Vagina (tissue), 2 donors: ENCODE results near the gene TBX1. TPM values are rescaled to one million over a fixed set of nuclear protein-coding genes. Genes with fewer than 3 reads are reported as not detected.

Source experiments
- DNase-seq, 2 donors: peaks; one replicate each; pipeline ENCODE4 v3.0.0-alpha.2; 2017; ENCODE audit errors: extremely low spot score in 2 of 2
- H3K27ac ChIP-seq: fragments of 200-600 bp; sonication (generic); one replicate; pipeline ENCODE4 v1.5.1; 2019
- H3K27me3 ChIP-seq: fragments of 200-600 bp; sonication (generic); one replicate; pipeline ENCODE4 v1.5.1; 2019
- H3K36me3 ChIP-seq, 2 donors: fragments of 200-600 bp; sonication (generic); one replicate each; pipeline ENCODE4 v1.5.1; 2017 to 2019
- H3K4me1 ChIP-seq: fragments of 200-600 bp; sonication (generic); one replicate; pipeline ENCODE4 v1.5.1; 2019
- H3K4me3 ChIP-seq, 2 donors: fragments of 200-600 bp; sonication (generic); 1 replicate in 1 of 2; 2 replicates in 1 of 2; pipeline ENCODE4 v1.5.1; 2016 to 2019
- H3K9me3 ChIP-seq: fragments of 200-600 bp; sonication (generic); one replicate; pipeline ENCODE4 v1.5.1; 2019
- CTCF ChIP-seq, 3 experiments: fragments of 450-650 bp in 2 of 3; fragments of 200-600 bp in 1 of 3; sonication (generic) in 1 of 3; IDR thresholded peaks; one replicate each; pipeline ENCODE4 v1.5.1; 2017 to 2019; ENCODE audit warnings: antibody characterized with exemption in 3 of 3, mild to moderate bottlenecking in 2 of 3, moderate library complexity in 2 of 3
- POLR2A ChIP-seq, 2 donors: fragments of 450-650 bp; IDR thresholded peaks; one replicate each; pipeline ENCODE4 v1.6.1; 2017; ENCODE audit warnings: antibody characterized with exemption in 2 of 2, mild to moderate bottlenecking in 2 of 2, moderate library complexity in 2 of 2
- POLR2AphosphoS5 ChIP-seq, 2 donors: sonication (generic); formaldehyde crosslinking; IDR thresholded peaks; one replicate each; pipeline ENCODE4 v1.9.0; 2017; ENCODE audit warnings: antibody characterized with exemption in 2 of 2, mild to moderate bottlenecking in 2 of 2, low read depth in 1 of 2; ENCODE audit not compliant: insufficient read depth in 1 of 2
- intact Hi-C: fragments of 100-400 bp; cut with DNase I; formaldehyde crosslinking; loops from one replicate; pipeline ENCODE4 v1.15.1; 2023
- total RNA-seq: library from RNA; depleted of rRNA; stranded (reverse); fragments of >200 nt; gene quantifications from one replicate; pipeline ENCODE4 v1.2.3, GENCODE V29; 2016

TBX1 gene
- total RNA-seq, 1 donor from 2014 or later, result 7.1 TPM

- TF ChIP-seq CTCF (IDR thresholded peaks at IDR 0.05), result no peak
- TF ChIP-seq POLR2A (IDR thresholded peaks at IDR 0.05), result no peak
- no peak for TF ChIP-seq POLR2AphosphoS5 (IDR thresholded peaks at IDR 0.05; ENCODE audit: insufficient read depth in 1 of 2, low read depth in 1 of 2)
- H3K36me3 ChIP-seq, result no peaks in the 10 kb centered on the region
- H3K4me3 ChIP-seq, result no peak overlapping the region
- no peaks in the 10 kb centered on the region for H3K9me3 ChIP-seq
- H3K27ac ChIP-seq, result no peak overlapping the region
- peaks cover 36% of the 10 kb centered on the region for H3K4me1 ChIP-seq
- no peak for DNase-seq
- intact Hi-C loops, result no loop called here
- H3K27me3 ChIP-seq, result no peaks in the 10 kb centered on the region
Observed at GRCh38 chr22:19800306-19800705, 39.7 kb downstream of the TBX1 start.

- Histone ChIP-seq H3K36me3 (no peaks in the 10 kb centered on the region), H3K4me1 (peaks cover 36% of the 10 kb centered on the region), H3K4me3 (no peak overlapping the region), H3K9me3 (no peaks in the 10 kb centered on the region), H3K27me3 (no peaks in the 10 kb centered on the region), H3K27ac (no peak overlapping the region)
- TF ChIP-seq POLR2A (IDR thresholded peaks at IDR 0.05) (no peak), CTCF (IDR thresholded peaks at IDR 0.05) (no peak)
- intact Hi-C loops, result no loop called here
- DNase-seq, result no peak
Observed at GRCh38 chr22:19800761-19801244, 40.2 kb downstream of the TBX1 start.

- Histone ChIP-seq H3K9me3 (no peaks in the 10 kb centered on the region), H3K36me3 (no peaks in the 10 kb centered on the region), H3K4me1 (peaks cover 39% of the 10 kb centered on the region), H3K27ac (no peak overlapping the region), H3K27me3 (no peaks in the 10 kb centered on the region), H3K4me3 (no peak overlapping the region)
- TF ChIP-seq POLR2AphosphoS5 (IDR thresholded peaks at IDR 0.05; ENCODE audit: insufficient read depth in 1 of 2, low read depth in 1 of 2) (no peak), POLR2A (IDR thresholded peaks at IDR 0.05) (no peak), CTCF (IDR thresholded peaks at IDR 0.05) (no peak)
- DNase-seq, result no peak
- intact Hi-C loops, result no loop called here
Observed at GRCh38 chr22:19801340-19802000, 40.9 kb downstream of the TBX1 start.

- Histone ChIP-seq H3K4me3 (no peak overlapping the region), H3K36me3 (no peaks in the 10 kb centered on the region), H3K4me1 (peaks cover 46% of the 10 kb centered on the region), H3K27me3 (no peaks in the 10 kb centered on the region), H3K27ac (no peak overlapping the region), H3K9me3 (no peaks in the 10 kb centered on the region)
- intact Hi-C loops, result no loop called here
- DNase-seq, result no peak
- TF ChIP-seq CTCF (IDR thresholded peaks at IDR 0.05) (no peak), POLR2AphosphoS5 (IDR thresholded peaks at IDR 0.05; ENCODE audit: insufficient read depth in 1 of 2, low read depth in 1 of 2) (no peak), POLR2A (IDR thresholded peaks at IDR 0.05) (no peak)
Observed at GRCh38 chr22:19802001-19802893, 41.7 kb downstream of the TBX1 start.
